ENCODE results near the gene ZMYND8.
A peak's percentile ranks its signal among the peaks of the same experiment; 100 is the strongest.
"Not testable (repeated sequence)": the region's sequence is repeated elsewhere in the genome, so short reads cannot be mapped to it uniquely, and the experiment has no call there.

The ZMYND8 gene

GRCh38 chr20:47179267-47179666 is 177.2 kb downstream of the ZMYND8 start:
- H3K4me3 ChIP-seq (ENCODE audit: low read length): no peak overlapping the region
- DNase-seq (ENCODE audit: low read depth): no peak
- TF ChIP-seq, protein P1, sequence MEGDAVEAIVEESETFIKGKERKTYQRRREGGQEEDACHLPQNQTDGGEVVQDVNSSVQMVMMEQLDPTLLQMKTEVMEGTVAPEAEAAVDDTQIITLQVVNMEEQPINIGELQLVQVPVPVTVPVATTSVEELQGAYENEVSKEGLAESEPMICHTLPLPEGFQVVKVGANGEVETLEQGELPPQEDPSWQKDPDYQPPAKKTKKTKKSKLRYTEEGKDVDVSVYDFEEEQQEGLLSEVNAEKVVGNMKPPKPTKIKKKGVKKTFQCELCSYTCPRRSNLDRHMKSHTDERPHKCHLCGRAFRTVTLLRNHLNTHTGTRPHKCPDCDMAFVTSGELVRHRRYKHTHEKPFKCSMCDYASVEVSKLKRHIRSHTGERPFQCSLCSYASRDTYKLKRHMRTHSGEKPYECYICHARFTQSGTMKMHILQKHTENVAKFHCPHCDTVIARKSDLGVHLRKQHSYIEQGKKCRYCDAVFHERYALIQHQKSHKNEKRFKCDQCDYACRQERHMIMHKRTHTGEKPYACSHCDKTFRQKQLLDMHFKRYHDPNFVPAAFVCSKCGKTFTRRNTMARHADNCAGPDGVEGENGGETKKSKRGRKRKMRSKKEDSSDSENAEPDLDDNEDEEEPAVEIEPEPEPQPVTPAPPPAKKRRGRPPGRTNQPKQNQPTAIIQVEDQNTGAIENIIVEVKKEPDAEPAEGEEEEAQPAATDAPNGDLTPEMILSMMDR (conservative IDR thresholded peaks at IDR 0.05; ENCODE audit: low read depth, low read length): no peak

GRCh38 chr20:47178851-47179250 is 177.6 kb downstream of the ZMYND8 start:
- TF ChIP-seq, protein P1 (conservative IDR thresholded peaks at IDR 0.05; ENCODE audit: low read depth, low read length): no peak
- H3K4me3 ChIP-seq (ENCODE audit: low read length): no peak overlapping the region
- DNase-seq (ENCODE audit: low read depth): no peak

DNA sequence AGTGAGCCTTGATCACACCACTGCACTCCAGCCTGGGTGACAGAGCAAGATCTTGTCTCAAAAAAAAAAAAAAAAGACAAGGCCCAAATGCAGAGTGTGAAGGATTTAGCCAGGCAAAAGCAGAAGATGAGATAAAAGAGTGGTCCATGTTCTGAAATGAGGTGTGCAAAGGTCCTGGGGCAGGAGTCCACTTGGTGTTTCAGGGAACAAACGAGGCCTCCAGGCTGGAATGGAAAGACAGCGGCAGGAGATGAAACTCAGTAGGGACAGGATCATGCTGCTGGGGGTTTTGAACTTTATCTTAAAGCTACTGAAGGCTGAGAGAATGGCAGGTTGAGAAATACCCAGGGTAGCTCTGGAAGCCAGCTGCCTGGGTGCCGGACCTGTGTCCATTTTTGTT is 178.2 kb downstream of the ZMYND8 start:
- TF ChIP-seq, protein P1 (conservative IDR thresholded peaks at IDR 0.05; ENCODE audit: low read depth, low read length): no peak
- H3K4me3 ChIP-seq (ENCODE audit: low read length): no peak overlapping the region
- DNase-seq (ENCODE audit: low read depth): no peak

DNA sequence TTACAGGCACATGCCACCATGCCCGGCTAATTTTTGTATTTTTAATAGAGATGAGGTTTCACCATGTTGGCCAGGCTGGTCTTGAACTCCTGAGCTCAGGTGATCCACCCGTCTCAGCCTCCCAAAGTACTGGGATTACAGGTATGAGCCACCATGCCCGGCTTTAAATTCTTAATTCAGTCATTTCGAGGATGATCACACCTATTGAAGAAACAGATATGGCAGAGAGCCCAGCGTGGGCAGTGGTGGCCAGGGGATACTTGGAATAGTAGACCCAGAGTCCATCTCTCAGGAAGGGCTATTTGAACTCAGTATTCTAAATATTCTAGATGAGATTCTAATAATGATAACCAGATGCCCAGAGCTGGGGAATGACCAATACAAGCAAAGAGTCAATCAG is 180.3 kb downstream of the ZMYND8 start:
- not testable (repeated sequence) for DNase-seq (ENCODE audit: low read depth); H3K4me3 ChIP-seq (ENCODE audit: low read length)

DNA sequence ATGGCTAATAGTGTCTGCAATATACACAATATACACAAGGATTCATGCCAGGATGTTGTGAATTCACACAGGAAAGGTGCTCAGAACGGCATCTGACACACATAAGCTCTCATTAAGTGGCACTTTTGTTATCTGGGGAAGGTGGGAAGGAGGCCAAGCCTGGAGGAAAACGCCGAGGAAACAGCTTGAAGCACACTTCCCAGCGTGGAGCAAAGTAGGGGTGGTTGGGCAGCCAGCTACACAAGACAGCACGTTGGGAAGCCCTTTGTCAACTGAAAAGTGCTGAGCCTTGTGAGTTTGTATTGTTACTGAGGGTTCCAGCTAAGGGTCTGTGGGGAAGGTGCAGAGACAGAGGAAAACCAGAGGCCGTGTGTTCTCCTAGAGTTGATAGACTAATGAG is 181.0 kb downstream of the ZMYND8 start:
- TF ChIP-seq, protein P1 (conservative IDR thresholded peaks at IDR 0.05; ENCODE audit: low read depth, low read length): no peak
- H3K4me3 ChIP-seq (ENCODE audit: low read length): no peak overlapping the region
- DNase-seq (ENCODE audit: low read depth): no peak

- TF ChIP-seq, protein P1 (conservative IDR thresholded peaks at IDR 0.05; ENCODE audit: low read depth, low read length): no peak
- no peak overlapping the region for H3K4me3 ChIP-seq (ENCODE audit: low read length)
- DNase-seq (ENCODE audit: low read depth): no peak
Observed at GRCh38 chr20:47174456-47175243, 181.8 kb downstream of the ZMYND8 start.

GRCh38 chr20:47173596-47174216 is 182.8 kb downstream of the ZMYND8 start:
- H3K4me3 ChIP-seq (ENCODE audit: low read length): no peak overlapping the region
- TF ChIP-seq, protein P1 (conservative IDR thresholded peaks at IDR 0.05; ENCODE audit: low read depth, low read length): peak; percentile 12
- DNase-seq (ENCODE audit: low read depth): no peak
